GM04504 (cell line): Measurements from ENCODE around the gene THSD7B.
"Not testable (repeated sequence)": the region's sequence is repeated elsewhere in the genome, so short reads cannot be mapped to it uniquely, and the experiment has no call there.

Experiments
- DNase-seq: peaks from one replicate; pipeline ENCODE4 v3.0.0-alpha.2; 2012; ENCODE audit warnings: low read depth

Gene THSD7B

GRCh38 chr2:136932700-136933099, 167.4 kb downstream of the THSD7B start:
- no peak for DNase-seq

GRCh38 chr2:136935119-136935518, 169.8 kb downstream of the THSD7B start:
- no peak for DNase-seq

GRCh38 chr2:136956050-136956449, 190.7 kb downstream of the THSD7B start:
- no peak for DNase-seq

GRCh38 chr2:136957044-136957443, 191.7 kb downstream of the THSD7B start:
- no peak for DNase-seq

GRCh38 chr2:136962105-136962725, 196.9 kb downstream of the THSD7B start:
- no peak for DNase-seq

- no peak for DNase-seq
Observed at GRCh38 chr2:136966485-136966884, 201.1 kb downstream of the THSD7B start.

- no peak for DNase-seq
Observed at GRCh38 chr2:136980303-136980702, 215.0 kb downstream of the THSD7B start.

GRCh38 chr2:136981689-136982088, 216.3 kb downstream of the THSD7B start:
- not testable (repeated sequence) for DNase-seq

- no peak for DNase-seq
Observed at GRCh38 chr2:136985044-136985443, 219.7 kb downstream of the THSD7B start.

- no peak for DNase-seq
Observed at GRCh38 chr2:136986605-136987221, 221.4 kb downstream of the THSD7B start.

GRCh38 chr2:136990316-136990715, 225.0 kb downstream of the THSD7B start:
- no peak for DNase-seq

GRCh38 chr2:136994793-136995192, 229.4 kb downstream of the THSD7B start:
- no peak for DNase-seq

- DNase-seq, result no peak
Observed at GRCh38 chr2:136997557-136997956, 232.2 kb downstream of the THSD7B start.

- no peak for DNase-seq
Observed at GRCh38 chr2:137000811-137001210, 235.5 kb downstream of the THSD7B start.

GRCh38 chr2:137002896-137003295, 237.6 kb downstream of the THSD7B start:
- no peak for DNase-seq

- no peak for DNase-seq
Observed at GRCh38 chr2:137005210-137005609, 239.9 kb downstream of the THSD7B start.

GRCh38 chr2:137007938-137008337, 242.6 kb downstream of the THSD7B start:
- DNase-seq, result no peak

- no peak for DNase-seq
Observed at GRCh38 chr2:137009953-137010352, 244.6 kb downstream of the THSD7B start.

- no peak for DNase-seq
Observed at GRCh38 chr2:137020452-137021196, 255.3 kb downstream of the THSD7B start.

GRCh38 chr2:137021763-137022162, 256.4 kb downstream of the THSD7B start:
- DNase-seq, result no peak

- DNase-seq, result no peak
Observed at GRCh38 chr2:137023205-137023604, 257.9 kb downstream of the THSD7B start.

- no peak for DNase-seq
Observed at GRCh38 chr2:137031731-137032130, 266.4 kb downstream of the THSD7B start.

GRCh38 chr2:137036619-137037018, 271.3 kb downstream of the THSD7B start:
- no peak for DNase-seq
